ENCODE data around the gene KCNIP4. TPM values are rescaled to one million over a fixed set of nuclear protein-coding genes. Genes with fewer than 3 reads are reported as not detected.

KCNIP4 gene
- total and polyA plus RNA-seq, 2 donors (not counting 1 experiment from before 2014, with no cell fraction given) = not detected

- no peak overlapping the region for H3K9ac ChIP-seq (ENCODE audit: low read length)
- no peaks in the 10 kb centered on the region for H3K9me3 ChIP-seq (ENCODE audit: control extremely low read depth in 1 of 3, control insufficient read depth in 2 of 3, insufficient read depth in 1 of 3, low read length in 2 of 3)
- Mint-ChIP-seq H3K27ac (no peak overlapping the region), H3K27me3 (no peaks in the 10 kb centered on the region), H3K9me3 (ENCODE audit: insufficient read depth) (peaks cover 9% of the 10 kb centered on the region), H3K4me3 (no peak overlapping the region), H3K4me1 (no peaks in the 10 kb centered on the region)
- H3K4me3 ChIP-seq (ENCODE audit: control extremely low read depth in 1 of 5, extremely low read depth in 1 of 5, insufficient read depth in 1 of 5, low read depth in 2 of 5, low read length in 4 of 5) = no peak overlapping the region
- no peaks in the 10 kb centered on the region for H4K20me1 ChIP-seq (ENCODE audit: control insufficient read depth, insufficient read depth, low read length, poor library complexity, severe bottlenecking)
- CTCF ChIA-PET = no interaction called here
- no peak overlapping the region for H3K4me2 ChIP-seq (replicated peaks; ENCODE audit: low read depth, low read length, poor library complexity, severe bottlenecking)
- intact Hi-C loops (cut with micrococcal nuclease) = no loop called here
- H3K27me3 ChIP-seq (replicated peaks in 1 of 4; ENCODE audit: control extremely low read depth in 1 of 4, control insufficient read depth in 3 of 4, insufficient read depth in 4 of 4, low read length in 3 of 4) = no peaks in the 10 kb centered on the region
- no peaks in the 10 kb centered on the region for H3K79me2 ChIP-seq (ENCODE audit: control insufficient read depth, insufficient read depth, low read length)
- DNase-seq = no peak
- no peaks in the 10 kb centered on the region for H3K4me1 ChIP-seq (ENCODE audit: control insufficient read depth in 2 of 2, insufficient read depth in 2 of 2, low read length in 2 of 2)
- POLR2A ChIA-PET = no interaction called here
- no peak overlapping the region for H2AFZ ChIP-seq (ENCODE audit: insufficient read depth, low read depth, low read length, poor library complexity, severe bottlenecking)
- ATAC-seq (ENCODE audit: low read depth) = no peak
- no peak overlapping the region for H3K27ac ChIP-seq (ENCODE audit: low read length in 2 of 2)
- no peaks in the 10 kb centered on the region for H3K36me3 ChIP-seq (replicated peaks in 1 of 2; ENCODE audit: control extremely low read depth in 1 of 2, control insufficient read depth in 1 of 2, extremely low read depth in 1 of 2, insufficient read depth in 2 of 2, low read length in 1 of 2)
- WGBS (ENCODE audit: insufficient coverage) = 100% methylated on average over 1 of the region's 1 CpG
- TF ChIP-seq EZH2 (IDR thresholded peaks at IDR 0.05; ENCODE audit: borderline replicate concordance, insufficient read depth, low read depth, low read length, poor library complexity, severe bottlenecking) = no peak
- TF ChIP-seq, protein P1, sequence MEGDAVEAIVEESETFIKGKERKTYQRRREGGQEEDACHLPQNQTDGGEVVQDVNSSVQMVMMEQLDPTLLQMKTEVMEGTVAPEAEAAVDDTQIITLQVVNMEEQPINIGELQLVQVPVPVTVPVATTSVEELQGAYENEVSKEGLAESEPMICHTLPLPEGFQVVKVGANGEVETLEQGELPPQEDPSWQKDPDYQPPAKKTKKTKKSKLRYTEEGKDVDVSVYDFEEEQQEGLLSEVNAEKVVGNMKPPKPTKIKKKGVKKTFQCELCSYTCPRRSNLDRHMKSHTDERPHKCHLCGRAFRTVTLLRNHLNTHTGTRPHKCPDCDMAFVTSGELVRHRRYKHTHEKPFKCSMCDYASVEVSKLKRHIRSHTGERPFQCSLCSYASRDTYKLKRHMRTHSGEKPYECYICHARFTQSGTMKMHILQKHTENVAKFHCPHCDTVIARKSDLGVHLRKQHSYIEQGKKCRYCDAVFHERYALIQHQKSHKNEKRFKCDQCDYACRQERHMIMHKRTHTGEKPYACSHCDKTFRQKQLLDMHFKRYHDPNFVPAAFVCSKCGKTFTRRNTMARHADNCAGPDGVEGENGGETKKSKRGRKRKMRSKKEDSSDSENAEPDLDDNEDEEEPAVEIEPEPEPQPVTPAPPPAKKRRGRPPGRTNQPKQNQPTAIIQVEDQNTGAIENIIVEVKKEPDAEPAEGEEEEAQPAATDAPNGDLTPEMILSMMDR (IDR thresholded peaks at IDR 0.05) = no peak
Observed at GRCh38 chr4:21045119-21045518, 903.5 kb downstream of the KCNIP4 start.

GRCh38 chr4:21041708-21042107 lies 906.9 kb downstream of the KCNIP4 start:
- no peaks in the 10 kb centered on the region for H3K27me3 ChIP-seq (replicated peaks in 1 of 4; ENCODE audit: control extremely low read depth in 1 of 4, control insufficient read depth in 3 of 4, insufficient read depth in 4 of 4, low read length in 3 of 4)
- WGBS (ENCODE audit: insufficient coverage) = no CpG with 5 or more reads among the region's 3 CpGs
- no peak for DNase-seq
- ChIA-PET CTCF (no interaction called here), POLR2A (no interaction called here)
- no peaks in the 10 kb centered on the region for H4K20me1 ChIP-seq (ENCODE audit: control insufficient read depth, insufficient read depth, low read length, poor library complexity, severe bottlenecking)
- intact Hi-C loops (cut with micrococcal nuclease) = no loop called here
- H3K9me3 ChIP-seq (ENCODE audit: control extremely low read depth in 1 of 3, control insufficient read depth in 2 of 3, insufficient read depth in 1 of 3, low read length in 2 of 3) = no peaks in the 10 kb centered on the region
- TF ChIP-seq, protein P1 (IDR thresholded peaks at IDR 0.05) = no peak
- TF ChIP-seq EZH2 (IDR thresholded peaks at IDR 0.05; ENCODE audit: borderline replicate concordance, insufficient read depth, low read depth, low read length, poor library complexity, severe bottlenecking) = no peak
- H3K4me1 ChIP-seq (ENCODE audit: control insufficient read depth in 2 of 2, insufficient read depth in 2 of 2, low read length in 2 of 2) = no peaks in the 10 kb centered on the region
- H3K79me2 ChIP-seq (ENCODE audit: control insufficient read depth, insufficient read depth, low read length) = no peaks in the 10 kb centered on the region
- Mint-ChIP-seq H3K27ac (no peak overlapping the region), H3K4me3 (no peak overlapping the region), H3K4me1 (no peaks in the 10 kb centered on the region), H3K27me3 (no peaks in the 10 kb centered on the region), H3K9me3 (ENCODE audit: insufficient read depth) (peaks cover 5% of the 10 kb centered on the region)
- no peak overlapping the region for H2AFZ ChIP-seq (ENCODE audit: insufficient read depth, low read depth, low read length, poor library complexity, severe bottlenecking)
- ATAC-seq (ENCODE audit: low read depth) = no peak
- no peaks in the 10 kb centered on the region for H3K36me3 ChIP-seq (replicated peaks in 1 of 2; ENCODE audit: control extremely low read depth in 1 of 2, control insufficient read depth in 1 of 2, extremely low read depth in 1 of 2, insufficient read depth in 2 of 2, low read length in 1 of 2)
- H3K4me2 ChIP-seq (replicated peaks; ENCODE audit: low read depth, low read length, poor library complexity, severe bottlenecking) = no peak overlapping the region
- no peak overlapping the region for H3K9ac ChIP-seq (ENCODE audit: low read length)
- no peak overlapping the region for H3K4me3 ChIP-seq (ENCODE audit: control extremely low read depth in 1 of 5, extremely low read depth in 1 of 5, insufficient read depth in 1 of 5, low read depth in 2 of 5, low read length in 4 of 5)
- no peak overlapping the region for H3K27ac ChIP-seq (ENCODE audit: low read length in 2 of 2)
